ENCODE measurements around the gene MYCBPAP. TPM values are rescaled to one million over a fixed set of nuclear protein-coding genes. Genes with fewer than 3 reads are reported as not detected.

MYCBPAP gene
- total RNA-seq, 4 donors from 2014 or later: not detected

- intact Hi-C loops (cut with DNase I; ENCODE audit: low total_unique reads): no loop called here
- Histone ChIP-seq H3K4me3 (no peak overlapping the region), H3K27me3 (peaks cover 8 to 18% (median 11%) of the 10 kb centered on the region in 3 donors), H3K9me3 (no peaks in the 10 kb centered on the region), H3K36me3 (no peaks in the 10 kb centered on the region), H3K27ac (no peak overlapping the region), H3K4me1 (peaks cover 0 to 2% of the 10 kb centered on the region in 2 donors)
- no peak for TF ChIP-seq POLR2A (IDR thresholded peaks at IDR 0.05)
- no peak for TF ChIP-seq CTCF (IDR thresholded peaks at IDR 0.05 in 4 of 5, conservative IDR thresholded peaks at IDR 0.05 in 1 of 5)
- in situ Hi-C loops (cut with MboI; ENCODE audit: low sequenced_read_pairs in 4 of 4): loop anchor here in 2 of 4 donors (25.0 kb wide), 2 partner anchors 110 to 310 kb away; partner anchors contain the start of genes ABCC3 (in 1 of the 2) and WFIKKN2 (in 1 of the 2)
- DNase-seq (no peak), ATAC-seq (no peak)
Measured at GRCh38 chr17:50527155-50527762, 19.0 kb downstream of the MYCBPAP start.

GRCh38 chr17:50527949-50528474, 19.8 kb downstream of the MYCBPAP start:
- no peak for DNase-seq
- TF ChIP-seq POLR2A (IDR thresholded peaks at IDR 0.05): no peak
- no peak for TF ChIP-seq CTCF (IDR thresholded peaks at IDR 0.05 in 4 of 5, conservative IDR thresholded peaks at IDR 0.05 in 1 of 5)
- no peak for ATAC-seq
- in situ Hi-C loops (cut with MboI; ENCODE audit: low sequenced_read_pairs in 4 of 4): loop anchor here in 2 of 4 donors (25.0 kb wide), 2 partner anchors 109 to 309 kb away; partner anchors contain the start of genes ABCC3 (in 1 of the 2) and WFIKKN2 (in 1 of the 2)
- intact Hi-C loops (cut with DNase I; ENCODE audit: low total_unique reads): no loop called here
- Histone ChIP-seq H3K4me3 (no peak overlapping the region), H3K27me3 (peaks cover 14 to 25% (median 19%) of the 10 kb centered on the region in 3 donors), H3K27ac (no peak overlapping the region), H3K9me3 (no peaks in the 10 kb centered on the region), H3K36me3 (no peaks in the 10 kb centered on the region), H3K4me1 (peaks cover 0 to 8% of the 10 kb centered on the region in 2 donors)

GRCh38 chr17:50529849-50530248, 21.6 kb downstream of the MYCBPAP start:
- Histone ChIP-seq H3K4me3 (no peak overlapping the region), H3K36me3 (no peaks in the 10 kb centered on the region), H3K4me1 (peaks cover 8 to 20% of the 10 kb centered on the region in 2 donors), H3K27ac (no peak overlapping the region), H3K9me3 (no peaks in the 10 kb centered on the region), H3K27me3 (peaks cover 14 to 25% (median 23%) of the 10 kb centered on the region in 3 donors)
- intact Hi-C loops (cut with DNase I; ENCODE audit: low total_unique reads) (no loop called here), in situ Hi-C loops (cut with MboI; ENCODE audit: low sequenced_read_pairs in 4 of 4) (loop anchor here in 2 of 4 donors (25.0 kb wide), 2 partner anchors 107 to 307 kb away; partner anchors contain the start of genes ABCC3 (in 1 of the 2) and WFIKKN2 (in 1 of the 2))
- no peak for ATAC-seq
- TF ChIP-seq CTCF (IDR thresholded peaks at IDR 0.05 in 4 of 5, conservative IDR thresholded peaks at IDR 0.05 in 1 of 5): no peak
- no peak for TF ChIP-seq POLR2A (IDR thresholded peaks at IDR 0.05)
- DNase-seq: no peak

- no peak overlapping the region for H3K4me3 ChIP-seq
- H3K9me3 ChIP-seq: no peaks in the 10 kb centered on the region
- no peak for TF ChIP-seq CTCF (IDR thresholded peaks at IDR 0.05 in 4 of 5, conservative IDR thresholded peaks at IDR 0.05 in 1 of 5)
- TF ChIP-seq POLR2A (IDR thresholded peaks at IDR 0.05): no peak
- no peak overlapping the region for H3K27ac ChIP-seq
- ATAC-seq (no peak), DNase-seq (no peak)
- peaks cover 14 to 25% (median 23%) of the 10 kb centered on the region in 3 donors for H3K27me3 ChIP-seq
- intact Hi-C loops (cut with DNase I; ENCODE audit: low total_unique reads) (no loop called here), in situ Hi-C loops (cut with MboI; ENCODE audit: low sequenced_read_pairs in 4 of 4) (loop anchor here in 2 of 4 donors (25.0 kb wide), 2 partner anchors 106 to 306 kb away; partner anchors contain the start of genes ABCC3 (in 1 of the 2) and WFIKKN2 (in 1 of the 2))
- no peaks in the 10 kb centered on the region for H3K36me3 ChIP-seq
- H3K4me1 ChIP-seq: peaks cover 8 to 20% of the 10 kb centered on the region in 2 donors
Measured at GRCh38 chr17:50531428-50532025, 23.3 kb downstream of the MYCBPAP start.
